Keratinocyte (primary cell): ENCODE measurements around the gene SAMD11.

Experiments used
- CTCF ChIP-seq, 3 experiments: IDR thresholded peaks in 1 of 3; conservative IDR thresholded peaks in 1 of 3; optimal IDR thresholded peaks in 1 of 3; 2 replicates in 2 of 3; 3 replicates in 1 of 3; pipeline versions ENCODE3 to v1.5.1; 2011; ENCODE audit warnings: low read length in 3 of 3, mild to moderate bottlenecking in 3 of 3, moderate library complexity in 2 of 3, control low read depth in 1 of 3, inconsistent platforms in 1 of 3; ENCODE audit not compliant: insufficient read depth in 2 of 3; ENCODE audit errors: extremely low read depth in 1 of 3
- EZH2 ChIP-seq: IDR thresholded peaks from one replicate; pipeline ENCODE4 v1.6.1; 2012; ENCODE audit warnings: inconsistent platforms, mild to moderate bottlenecking, low read length, moderate library complexity

- TF ChIP-seq CTCF (optimal IDR thresholded peaks at IDR 0.05 in 1 of 3, IDR thresholded peaks at IDR 0.05 in 1 of 3, conservative IDR thresholded peaks at IDR 0.05 in 1 of 3; ENCODE audit: extremely low read depth in 1 of 3, insufficient read depth in 2 of 3, low read length in 3 of 3): no peak
- no peak for TF ChIP-seq EZH2
Measured at GRCh38 chr1:914131-914890, 9.4 kb upstream of the SAMD11 start.
